ENCODE data around the gene NCKAP5. TPM values are rescaled to one million over a fixed set of nuclear protein-coding genes. Genes with fewer than 3 reads are reported as not detected.

Gene NCKAP5
- total and polyA plus RNA-seq, 2 of the 8 experiments (the other 6 are each of a cell fraction or from before 2014, with no cell fraction given) = 0.27 to 0.86 TPM

DNA sequence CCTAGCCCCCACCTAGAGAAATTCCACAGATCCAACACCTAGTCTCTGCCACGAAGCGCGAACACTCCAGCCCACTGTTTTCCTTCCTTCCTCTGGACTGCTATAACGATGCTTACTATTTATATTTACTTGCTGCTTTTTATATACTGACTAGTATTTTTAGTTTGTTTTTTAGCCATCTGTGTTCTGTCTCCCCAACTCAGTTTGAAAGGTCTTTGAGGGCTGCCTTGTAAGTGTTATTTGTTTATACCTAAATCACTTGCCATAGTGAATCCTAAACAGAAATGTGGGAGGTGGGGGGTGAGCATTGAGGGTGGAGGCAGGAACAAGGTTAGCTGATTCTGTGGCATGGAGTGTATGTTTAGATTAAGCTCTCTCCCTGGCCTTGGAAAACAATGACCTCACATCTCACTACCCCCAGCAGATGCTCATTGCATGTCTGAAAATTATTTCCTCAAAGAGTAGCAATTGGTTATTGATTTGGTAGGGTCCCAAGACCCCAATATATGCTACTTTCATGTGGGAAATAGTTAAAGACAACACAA is 1.1 kb upstream of the NCKAP5 start:
- H3K36me3 ChIP-seq (ENCODE audit: control insufficient read depth in 2 of 4, insufficient read depth in 4 of 4, low read length in 3 of 4) = no peaks in the 10 kb centered on the region
- no peak for DNase-seq (ENCODE audit: low read depth in 1 of 2, low spot score in 2 of 2)
- no peaks in the 10 kb centered on the region for H3K79me1 ChIP-seq (ENCODE audit: low read depth, low read length)
- H3K4me1 ChIP-seq (replicated peaks in 1 of 4; ENCODE audit: control insufficient read depth in 3 of 4, insufficient read depth in 4 of 4, low read length in 3 of 4) = peaks cover 2 to 29% (median 13%) of the 10 kb centered on the region in 4 experiments; a peak in 6 of 7 replicates
- H2BK5ac ChIP-seq (ENCODE audit: low read depth, low read length) = no peak overlapping the region
- no peak overlapping the region for H2AK5ac ChIP-seq (ENCODE audit: low read depth, low read length)
- H3K9ac ChIP-seq (replicated peaks in 1 of 4; ENCODE audit: extremely low read depth in 1 of 4, low read depth in 3 of 4, low read length in 3 of 4) = no peak overlapping the region
- H4K5ac ChIP-seq (ENCODE audit: insufficient read length, low read depth, low read length) = no peak overlapping the region
- POLR2A ChIA-PET (ENCODE audit: partially characterized antibody) = interaction anchor here (1.7 kb wide), 1 partner anchor 10 kb away, joined by 4 read pairs; no protein-coding TSS in a partner anchor
- H3K4ac ChIP-seq (replicated peaks; ENCODE audit: insufficient read length, low read depth, low read length) = no peak overlapping the region
- no peak overlapping the region for H3K14ac ChIP-seq (ENCODE audit: insufficient read length)
- H3K4me2 ChIP-seq (ENCODE audit: insufficient read depth in 1 of 2, low read depth in 2 of 2, low read length in 2 of 2) = no peak overlapping the region
- H4K91ac ChIP-seq (replicated peaks; ENCODE audit: insufficient read length, low read length) = no peak overlapping the region
- WGBS, 2 experiments (ENCODE audit: extremely low coverage in 1 of 2, insufficient coverage in 1 of 2, insufficient read length in 1 of 2, insufficient replicate concordance in 2 of 2, low coverage in 1 of 2, low lambda C conversion rate in 2 of 2, missing lambda C conversion rate in 1 of 2) = 85% methylated on average over 4 of the region's 4 CpGs; no CpG with 5 or more reads in 1 of the 2 experiments
- no peaks in the 10 kb centered on the region for H3K9me3 ChIP-seq (ENCODE audit: insufficient read depth in 2 of 2, low read depth in 1 of 2, low read length in 1 of 2)
- no peak overlapping the region for H3K23ac ChIP-seq (ENCODE audit: insufficient read length)
- H2BK12ac ChIP-seq (ENCODE audit: low read depth, low read length) = no peak overlapping the region
- no peak overlapping the region for H3K27ac ChIP-seq (ENCODE audit: low read depth, low read length)
- no peak overlapping the region for H2BK20ac ChIP-seq (ENCODE audit: low read length)
- H4K20me1 ChIP-seq (replicated peaks in 1 of 2; ENCODE audit: control insufficient read depth in 1 of 2, insufficient read depth in 2 of 2, low read length in 2 of 2) = no peaks in the 10 kb centered on the region
- 0 out of 2 replicates have a peak overlapping the region, but pooled peaks have one; percentile 1 for H2BK15ac ChIP-seq (ENCODE audit: low read length)
- CTCF ChIA-PET (ENCODE audit: partially characterized antibody) = interaction anchor here (1.0 to 5.5 kb wide), 2 partner anchors 9 to 275 kb away, joined by 6 to 24 read pairs; no protein-coding TSS in a partner anchor
- H3K27me3 ChIP-seq (replicated peaks in 1 of 4; ENCODE audit: control insufficient read depth in 3 of 4, extremely low read depth in 1 of 4, insufficient read depth in 3 of 4, low read length in 3 of 4) = no peaks in the 10 kb centered on the region; a peak in 1 of 7 replicates
- H2AFZ ChIP-seq (ENCODE audit: low read length) = no peak overlapping the region
- H2BK120ac ChIP-seq (replicated peaks; ENCODE audit: low read depth, low read length) = no peak overlapping the region
- no peaks in the 10 kb centered on the region for H3K79me2 ChIP-seq (ENCODE audit: control insufficient read depth in 1 of 2, insufficient read depth in 2 of 2, low read length in 2 of 2)
- FAIRE-seq = no peak
- no peak overlapping the region for H3K4me3 ChIP-seq (ENCODE audit: extremely low read depth in 1 of 4, insufficient read depth in 2 of 4, low read depth in 3 of 4, low read length in 4 of 4)
- TF ChIP-seq ASH2L (IDR thresholded peaks at IDR 0.05; ENCODE audit: low read length) (no peak), EP300 (IDR thresholded peaks at IDR 0.05; ENCODE audit: borderline replicate concordance in 1 of 2, low read depth in 2 of 2, low read length in 2 of 2) (no peak), MAX (IDR thresholded peaks at IDR 0.05) (no peak)
- TF ChIP-seq, protein P1, sequence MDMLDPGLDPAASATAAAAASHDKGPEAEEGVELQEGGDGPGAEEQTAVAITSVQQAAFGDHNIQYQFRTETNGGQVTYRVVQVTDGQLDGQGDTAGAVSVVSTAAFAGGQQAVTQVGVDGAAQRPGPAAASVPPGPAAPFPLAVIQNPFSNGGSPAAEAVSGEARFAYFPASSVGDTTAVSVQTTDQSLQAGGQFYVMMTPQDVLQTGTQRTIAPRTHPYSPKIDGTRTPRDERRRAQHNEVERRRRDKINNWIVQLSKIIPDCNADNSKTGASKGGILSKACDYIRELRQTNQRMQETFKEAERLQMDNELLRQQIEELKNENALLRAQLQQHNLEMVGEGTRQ (IDR thresholded peaks at IDR 0.05; ENCODE audit: low read length) = no peak
- no peak overlapping the region for H3K18ac ChIP-seq (ENCODE audit: extremely low read depth, low read length)
- no peak overlapping the region for H4K8ac ChIP-seq (ENCODE audit: extremely low read depth, insufficient read depth, low read length)
- no peak overlapping the region for H3K56ac ChIP-seq (replicated peaks; ENCODE audit: insufficient read length, low read depth, low read length)
- no peaks in the 10 kb centered on the region for H3K23me2 ChIP-seq (ENCODE audit: low read depth, low read length)
